ENCODE data around the gene SLC17A2. TPM values are rescaled to one million over a fixed set of nuclear protein-coding genes. Genes with fewer than 3 reads are reported as not detected.

The SLC17A2 gene
- total and polyA plus RNA-seq, 2 of the 13 experiments (the other 11 are each of a cell fraction or from before 2014, with no cell fraction given), result 11.2 to 32.4 TPM

DNA sequence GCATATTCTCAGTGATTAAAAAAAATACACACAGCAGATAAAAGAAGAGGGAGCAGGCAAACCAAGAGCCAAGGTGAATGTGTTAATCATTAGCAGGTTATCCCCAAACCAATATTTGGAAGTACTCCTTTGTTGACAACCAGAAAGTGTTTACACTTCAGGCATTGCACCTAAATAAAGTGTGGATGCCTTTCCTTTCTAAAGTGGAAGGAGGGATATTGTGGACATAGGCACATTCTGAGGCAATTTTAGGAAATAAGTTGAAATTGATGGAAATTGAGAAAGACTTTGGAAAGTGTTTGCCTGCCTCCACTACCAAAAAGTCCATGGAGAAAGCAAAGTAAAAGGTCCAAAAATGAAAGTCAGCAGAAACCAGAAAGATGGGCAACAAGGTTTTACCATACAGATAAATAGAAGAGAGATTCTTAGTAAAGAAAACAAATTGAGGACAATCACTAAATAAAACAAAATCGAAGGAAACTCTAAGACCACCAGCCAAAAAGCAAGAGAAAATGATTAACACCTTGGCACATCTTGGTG is 22.9 kb downstream of the SLC17A2 start (continued):
- TF ChIP-seq, protein P1, sequence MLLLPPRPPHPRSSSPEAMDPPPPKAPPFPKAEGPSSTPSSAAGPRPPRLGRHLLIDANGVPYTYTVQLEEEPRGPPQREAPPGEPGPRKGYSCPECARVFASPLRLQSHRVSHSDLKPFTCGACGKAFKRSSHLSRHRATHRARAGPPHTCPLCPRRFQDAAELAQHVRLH (CRISPR knock-in tag; IDR thresholded peaks at IDR 0.05; ENCODE audit: borderline replicate concordance, low read depth), result 0 out of 2 replicates have a peak, but pooled peaks have one; percentile 22
- 0 out of 2 replicates have a peak, but pooled peaks have one; percentile 57 for TF ChIP-seq ZNF614 (CRISPR knock-in tag; IDR thresholded peaks at IDR 0.05; ENCODE audit: borderline replicate concordance)
- TF ChIP-seq SOX6 (IDR thresholded peaks at IDR 0.05), result no peak
- TF ChIP-seq SOX6 (CRISPR knock-in tag; IDR thresholded peaks at IDR 0.05), result peak; percentile 96
- peak; percentile 70; the same call in 1 of the 2 replicates for TF ChIP-seq IKZF5 (CRISPR knock-in tag; IDR thresholded peaks at IDR 0.05)
- TF ChIP-seq ZNF83 (CRISPR knock-in tag; IDR thresholded peaks at IDR 0.05; ENCODE audit: borderline replicate concordance), result no peak
- peak; percentile 40; the same call in 1 of the 2 replicates for TF ChIP-seq YEATS2 (CRISPR knock-in tag; IDR thresholded peaks at IDR 0.05; ENCODE audit: borderline replicate concordance)
- no peak for TF ChIP-seq THYN1 (CRISPR knock-in tag; IDR thresholded peaks at IDR 0.05; ENCODE audit: borderline replicate concordance, low read depth)
- TF ChIP-seq ZNF331 (CRISPR knock-in tag; IDR thresholded peaks at IDR 0.05), result peak; percentile 85; the same call in 1 of the 2 replicates
- 0 out of 2 replicates have a peak, but pooled peaks have one; percentile 23 for TF ChIP-seq FOXK2 (IDR thresholded peaks at IDR 0.05)
- TF ChIP-seq ZNF772 (CRISPR knock-in tag; IDR thresholded peaks at IDR 0.05), result no peak
- TF ChIP-seq ZNF710 (CRISPR knock-in tag; IDR thresholded peaks at IDR 0.05; ENCODE audit: borderline replicate concordance), result peak; percentile 97
- TF ChIP-seq ZNF124 (CRISPR knock-in tag; IDR thresholded peaks at IDR 0.05), result 0 out of 2 replicates have a peak, but pooled peaks have one; percentile 51
- no peak for TF ChIP-seq KAT7 (CRISPR knock-in tag; IDR thresholded peaks at IDR 0.05; ENCODE audit: borderline replicate concordance)
- peak; percentile 63; the same call in 1 of the 2 replicates for TF ChIP-seq NR2C2 (CRISPR knock-in tag; IDR thresholded peaks at IDR 0.05; ENCODE audit: borderline replicate concordance)
- peak; percentile 86 for TF ChIP-seq PPARG (CRISPR knock-in tag; conservative IDR thresholded peaks at IDR 0.05)
- TF ChIP-seq, protein P2, sequence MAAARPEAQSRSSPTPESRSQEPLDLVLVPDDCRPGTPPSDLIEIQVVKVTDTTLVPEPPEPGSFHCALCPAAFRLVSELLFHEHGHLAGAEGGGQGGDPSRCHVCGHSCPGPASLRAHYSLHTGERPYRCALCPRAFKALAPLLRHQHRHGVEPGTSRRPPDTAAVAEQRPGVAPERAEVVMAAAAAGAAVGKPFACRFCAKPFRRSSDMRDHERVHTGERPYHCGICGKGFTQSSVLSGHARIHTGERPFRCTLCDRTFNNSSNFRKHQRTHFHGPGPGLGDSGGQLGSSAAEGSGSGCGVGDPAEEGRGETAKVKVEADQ (CRISPR knock-in tag; IDR thresholded peaks at IDR 0.05; ENCODE audit: borderline replicate concordance), result 0 out of 2 replicates have a peak, but pooled peaks have one; percentile 38
- TF ChIP-seq TARDBP (CRISPR knock-in tag; IDR thresholded peaks at IDR 0.05), result peak; percentile 85
- TF ChIP-seq FOXO1 (CRISPR knock-in tag; IDR thresholded peaks at IDR 0.05), result peak; percentile 95
- TF ChIP-seq, protein P3, sequence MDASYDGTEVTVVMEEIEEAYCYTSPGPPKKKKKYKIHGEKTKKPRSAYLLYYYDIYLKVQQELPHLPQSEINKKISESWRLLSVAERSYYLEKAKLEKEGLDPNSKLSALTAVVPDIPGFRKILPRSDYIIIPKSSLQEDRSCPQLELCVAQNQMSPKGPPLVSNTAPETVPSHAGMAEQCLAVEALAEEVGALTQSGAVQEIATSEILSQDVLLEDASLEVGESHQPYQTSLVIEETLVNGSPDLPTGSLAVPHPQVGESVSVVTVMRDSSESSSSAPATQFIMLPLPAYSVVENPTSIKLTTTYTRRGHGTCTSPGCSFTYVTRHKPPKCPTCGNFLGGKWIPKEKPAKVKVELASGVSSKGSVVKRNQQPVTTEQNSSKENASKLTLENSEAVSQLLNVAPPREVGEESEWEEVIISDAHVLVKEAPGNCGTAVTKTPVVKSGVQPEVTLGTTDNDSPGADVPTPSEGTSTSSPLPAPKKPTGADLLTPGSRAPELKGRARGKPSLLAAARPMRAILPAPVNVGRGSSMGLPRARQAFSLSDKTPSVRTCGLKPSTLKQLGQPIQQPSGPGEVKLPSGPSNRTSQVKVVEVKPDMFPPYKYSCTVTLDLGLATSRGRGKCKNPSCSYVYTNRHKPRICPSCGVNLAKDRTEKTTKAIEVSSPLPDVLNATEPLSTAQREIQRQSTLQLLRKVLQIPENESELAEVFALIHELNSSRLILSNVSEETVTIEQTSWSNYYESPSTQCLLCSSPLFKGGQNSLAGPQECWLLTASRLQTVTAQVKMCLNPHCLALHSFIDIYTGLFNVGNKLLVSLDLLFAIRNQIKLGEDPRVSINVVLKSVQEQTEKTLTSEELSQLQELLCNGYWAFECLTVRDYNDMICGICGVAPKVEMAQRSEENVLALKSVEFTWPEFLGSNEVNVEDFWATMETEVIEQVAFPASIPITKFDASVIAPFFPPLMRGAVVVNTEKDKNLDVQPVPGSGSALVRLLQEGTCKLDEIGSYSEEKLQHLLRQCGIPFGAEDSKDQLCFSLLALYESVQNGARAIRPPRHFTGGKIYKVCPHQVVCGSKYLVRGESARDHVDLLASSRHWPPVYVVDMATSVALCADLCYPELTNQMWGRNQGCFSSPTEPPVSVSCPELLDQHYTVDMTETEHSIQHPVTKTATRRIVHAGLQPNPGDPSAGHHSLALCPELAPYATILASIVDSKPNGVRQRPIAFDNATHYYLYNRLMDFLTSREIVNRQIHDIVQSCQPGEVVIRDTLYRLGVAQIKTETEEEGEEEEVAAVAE (CRISPR knock-in tag; IDR thresholded peaks at IDR 0.05; ENCODE audit: borderline replicate concordance), result peak; percentile 81; the same call in 1 of the 2 replicates
